Stomach (tissue), 9 donors: ENCODE results near the gene EIF3J. TPM values are rescaled to one million over a fixed set of nuclear protein-coding genes. Genes with fewer than 3 reads are reported as not detected.

Experiments
- DNase-seq, 2 donors: peaks; one replicate each; pipeline versions ENCODE4 v3.0.0 to v3.0.0-alpha.2; 2013 to 2019
- H3K27ac ChIP-seq, 5 donors: fragments of 200-600 bp in 4 of 5; sonication (generic) in 4 of 5; one replicate each; pipeline ENCODE4 v1.5.1; 2013 to 2019; ENCODE audit warnings: mild to moderate bottlenecking in 1 of 5, moderate library complexity in 1 of 5
- H3K27me3 ChIP-seq, 3 donors: fragments of 200-600 bp; sonication (generic); one replicate each; pipeline ENCODE4 v1.5.1; 2017 to 2019; ENCODE audit warnings: mixed run types in 1 of 3
- H3K36me3 ChIP-seq, 4 donors: fragments of 200-600 bp; sonication (generic); 1 replicate in 3 of 4; 2 replicates in 1 of 4; pipeline ENCODE4 v1.5.1; 2016 to 2019
- H3K4me1 ChIP-seq, 4 donors: fragments of 200-600 bp; sonication (generic); one replicate each; pipeline ENCODE4 v1.5.1; 2016 to 2019
- H3K4me3 ChIP-seq, 4 donors: fragments of 200-600 bp; sonication (generic) in 3 of 4; one replicate each; pipeline ENCODE4 v1.5.1; 2016 to 2019; ENCODE audit warnings: mild to moderate bottlenecking in 1 of 4
- H3K9me3 ChIP-seq, 4 donors: fragments of 200-600 bp; sonication (generic); one replicate each; pipeline ENCODE4 v1.5.1; 2016 to 2019
- CTCF ChIP-seq, 7 experiments: fragments of 450-650 bp in 4 of 7; fragments of 200-600 bp in 3 of 7; sonication (generic) in 3 of 7; IDR thresholded peaks; one replicate each; pipeline ENCODE4 v1.5.1; 2016 to 2019; ENCODE audit warnings: antibody characterized with exemption in 7 of 7, control low read depth in 2 of 7, mild to moderate bottlenecking in 1 of 7
- EP300 ChIP-seq: sonication (generic); formaldehyde crosslinking; IDR thresholded peaks from one replicate; pipeline ENCODE4 v1.6.1; 2017; ENCODE audit warnings: antibody characterized with exemption
- POLR2A ChIP-seq, 4 donors: fragments of 450-650 bp; IDR thresholded peaks; one replicate each; pipeline ENCODE4 v1.6.1; 2016; ENCODE audit warnings: antibody characterized with exemption in 4 of 4, control low read depth in 2 of 4, mild to moderate bottlenecking in 1 of 4, moderate library complexity in 1 of 4
- POLR2AphosphoS5 ChIP-seq, 3 donors: sonication (generic); formaldehyde crosslinking; IDR thresholded peaks; one replicate each; pipeline ENCODE4 v1.6.1; 2016; ENCODE audit warnings: antibody characterized with exemption in 3 of 3
- WGBS, 5 donors: extraction: QIAGEN DNeasy Blood & Tissue Kit in 3 of 5; methylation state at CpG; one replicate each; pipeline versions ENCODE4 v1.1.5 to v1.1.7; 2013 to 2018; 5-methylcytosine and 5-hydroxymethylcytosine counted together
- intact Hi-C: fragments of 100-400 bp; cut with DNase I; formaldehyde crosslinking; loops from one replicate; pipeline ENCODE4 v1.15.1; 2023; ENCODE audit warnings: low total_unique reads
- polyA plus RNA-seq, 3 donors: library from polyadenylated mRNA; stranded (reverse); fragments of 200-250 nt; gene quantifications; one replicate each; pipeline ENCODE4 v1.2.3, GENCODE V29; 2013
- total RNA-seq, 5 donors: library from RNA; depleted of rRNA; stranded (reverse); fragments of >200 nt; gene quantifications; one replicate each; pipeline versions ENCODE4 v1.1.0 to v1.2.3, GENCODE V29; 2014 to 2016
- donor health status: healthy with polysubstance abuse.
- donor health status: Bipolar disorder and iron deficiency.
- donor health status: healthy.

Gene EIF3J
- total and polyA plus RNA-seq, 8 donors: 41.5 to 100 (median 49.0) TPM

- DNase-seq: no peak
- 50 to 74% (median 71%) methylated on average over 1 of the region's 1 CpG for WGBS, 5 donors
- Histone ChIP-seq H3K36me3 (peaks cover 71 to 100% (median 94%) of the 10 kb centered on the region in 4 donors), H3K4me1 (peaks cover 0 to 11% (median 0%) of the 10 kb centered on the region in 4 donors), H3K27me3 (no peaks in the 10 kb centered on the region), H3K4me3 (no peak overlapping the region), H3K9me3 (no peaks in the 10 kb centered on the region), H3K27ac (no peak overlapping the region)
- intact Hi-C loops: no loop called here
- TF ChIP-seq CTCF (IDR thresholded peaks at IDR 0.05): no peak
- no peak for TF ChIP-seq EP300
- TF ChIP-seq POLR2A (IDR thresholded peaks at IDR 0.05): no peak
Observed at GRCh38 chr15:44595246-44595645, 58.3 kb downstream of the EIF3J start.

- no peaks in the 10 kb centered on the region for H3K9me3 ChIP-seq
- intact Hi-C loops: no loop called here
- TF ChIP-seq POLR2A (IDR thresholded peaks at IDR 0.05): no peak
- no peak for TF ChIP-seq CTCF (IDR thresholded peaks at IDR 0.05)
- no peak for TF ChIP-seq POLR2AphosphoS5 (IDR thresholded peaks at IDR 0.05)
- no peak for TF ChIP-seq EP300
- 89 to 97% (median 92%) methylated on average over 3 of the region's 3 CpGs for WGBS, 5 donors
- H3K27ac ChIP-seq: no peak overlapping the region
- H3K36me3 ChIP-seq: peaks cover 64 to 100% (median 94%) of the 10 kb centered on the region in 4 donors
- H3K4me3 ChIP-seq: no peak overlapping the region
- peaks cover 0 to 11% (median 0%) of the 10 kb centered on the region in 4 donors for H3K4me1 ChIP-seq
- H3K27me3 ChIP-seq: no peaks in the 10 kb centered on the region
- no peak for DNase-seq
Observed at GRCh38 chr15:44595656-44596510, 58.9 kb downstream of the EIF3J start.

- no peak for TF ChIP-seq POLR2A (IDR thresholded peaks at IDR 0.05)
- no peak for TF ChIP-seq EP300
- no peak for TF ChIP-seq CTCF (IDR thresholded peaks at IDR 0.05)
- TF ChIP-seq POLR2AphosphoS5 (IDR thresholded peaks at IDR 0.05): no peak
- no peak for DNase-seq
- WGBS, 5 donors: 50 to 92% (median 70%) methylated on average over 1 of the region's 1 CpG
- Histone ChIP-seq H3K9me3 (no peaks in the 10 kb centered on the region), H3K36me3 (peaks cover 57 to 100% (median 94%) of the 10 kb centered on the region in 4 donors), H3K27me3 (no peaks in the 10 kb centered on the region), H3K27ac (no peak overlapping the region), H3K4me3 (no peak overlapping the region), H3K4me1 (peaks cover 0 to 11% (median 0%) of the 10 kb centered on the region in 4 donors)
- intact Hi-C loops: no loop called here
Observed at GRCh38 chr15:44596511-44597010, 59.6 kb downstream of the EIF3J start.

- H3K27me3 ChIP-seq: no peaks in the 10 kb centered on the region
- peaks cover 50 to 100% (median 94%) of the 10 kb centered on the region in 4 donors for H3K36me3 ChIP-seq
- 74 to 84% (median 82%) methylated on average over 1 of the region's 1 CpG for WGBS, 5 donors
- DNase-seq: no peak
- intact Hi-C loops: no loop called here
- H3K9me3 ChIP-seq: no peaks in the 10 kb centered on the region
- H3K4me3 ChIP-seq: no peak overlapping the region
- H3K27ac ChIP-seq: peak overlapping the region in 2 of 5 donors; percentile 38 to 52
- peaks cover 0 to 11% (median 0%) of the 10 kb centered on the region in 4 donors for H3K4me1 ChIP-seq
- TF ChIP-seq CTCF (IDR thresholded peaks at IDR 0.05) (no peak), POLR2A (IDR thresholded peaks at IDR 0.05) (no peak), EP300 (no peak), POLR2AphosphoS5 (IDR thresholded peaks at IDR 0.05) (no peak)
Observed at GRCh38 chr15:44598066-44598465, 61.1 kb downstream of the EIF3J start.
